K562 (cell line): ENCODE measurements around the gene PTK7. TPM values are rescaled to one million over a fixed set of nuclear protein-coding genes. Genes with fewer than 3 reads are reported as not detected.

ENCODE experiments used
- CHD7 ChIP-seq: fragments of 200-600 bp; sonication (generic); IDR thresholded peaks from one replicate; pipeline ENCODE4 v1.6.1; 2012; ENCODE audit warnings: mild to moderate bottlenecking, low read depth, low read length, inconsistent platforms
- MAX ChIP-seq: sonication (generic); formaldehyde crosslinking; IDR thresholded peaks from 2 replicates; pipeline ENCODE4 v1.9.0; 2022; ENCODE audit warnings: mild to moderate bottlenecking, missing genetic modification reagents
- NFIC ChIP-seq: fragments of 450-650 bp; IDR thresholded peaks from 2 replicates; pipeline ENCODE4 v1.6.1; 2017; ENCODE audit warnings: mild to moderate bottlenecking, inconsistent platforms
- ZBTB40 ChIP-seq, 2 experiments: fragments of 450-650 bp in 1 of 2; sonication (generic) in 1 of 2; formaldehyde crosslinking in 1 of 2; IDR thresholded peaks; 2 replicates each; pipeline versions ENCODE4 v1.7.1 to v1.9.0; 2016 to 2022; ENCODE audit warnings: inconsistent platforms in 1 of 2, mild to moderate bottlenecking in 1 of 2, missing genetic modification reagents in 1 of 2
- ZNF717 ChIP-seq: fragments of 250-450 bp; sonication (Bioruptor Pico); IDR thresholded peaks from 2 replicates; pipeline ENCODE4 v1.5.0; 2021
- polyA plus RNA-seq, 8 experiments: library from polyadenylated mRNA; depleted of rRNA in 4 of 8; stranded (reverse) in 5 of 8; unstranded in 3 of 8; fragments of >200 nt; fragmentation: Nextera tagmentation in 2 of 8; fragmentation: Illumina TruSeq in 1 of 8; extraction: Ambion mirVana in 2 of 8; extraction: Trizol in 1 of 8; gene quantifications; 2 replicates each; pipeline versions ENCODE4 v1.2.1 to v1.2.3, GENCODE V29; 2011 to 2014; ENCODE audit warnings: inconsistent platforms in 1 of 8, missing spikeins in 1 of 8
- total RNA-seq, 7 experiments: library from RNA; depleted of rRNA in 6 of 7; stranded (reverse); fragments of >200 nt in 6 of 7; fragmentation: Illumina TruSeq in 2 of 7; extraction: Trizol in 2 of 7; gene quantifications; 2 replicates each; pipeline versions ENCODE4 v1.2.1 to v1.2.3, GENCODE V29; 2011 to 2021; ENCODE audit warnings: low replicate concordance in 1 of 7

PTK7 gene
- total and polyA plus RNA-seq, 9 of the 15 experiments (the other 6 are each of a cell fraction or from before 2014, with no cell fraction given) = 0.20 to 6.8 (median 4.2) TPM

- TF ChIP-seq CHD7 (peak; percentile 48), MAX (peak; percentile 79), NFIC (peak; percentile 67), ZBTB40 (IDR thresholded peaks at IDR 0.05) (peak; percentile 94), ZBTB40 (CRISPR knock-in tag; IDR thresholded peaks at IDR 0.05) (no peak), ZNF717 (CRISPR knock-in tag) (peak; percentile 85; the same call in 1 of the 2 replicates)
These were observed 22.4 kb upstream of the PTK7 start, which contains the start of gene CUL7 (continued) for GRCh38 chr6:43053545-43054205.
